CD1c-positive myeloid dendritic cell (primary cell): ENCODE data around the gene RAB20.

ENCODE experiments used
- DNase-seq: peaks from one replicate; pipeline ENCODE4 v3.0.0-alpha.2; 2016; ENCODE audit errors: extremely low spot score

The RAB20 gene

DNA sequence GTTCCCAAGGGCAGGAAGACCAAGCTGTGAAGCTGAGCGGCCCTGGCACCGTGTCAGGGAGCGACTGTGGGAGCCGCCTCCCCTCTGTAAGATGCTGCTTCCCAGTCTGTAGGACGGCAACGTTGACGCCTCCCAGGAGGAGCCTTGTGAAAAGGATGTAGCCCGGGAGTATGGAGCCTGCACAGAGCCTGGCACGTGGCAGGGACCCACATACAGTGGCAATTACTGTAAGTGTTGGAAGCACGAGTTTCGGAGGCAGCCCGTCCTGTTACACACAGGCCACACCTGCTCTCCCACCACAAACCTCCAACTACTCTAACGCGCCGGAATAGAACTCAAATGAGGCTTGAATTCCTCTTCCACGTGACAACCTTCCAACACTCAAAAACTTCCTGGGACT lies 6.6 kb downstream of the RAB20 start:
- DNase-seq = no peak

DNA sequence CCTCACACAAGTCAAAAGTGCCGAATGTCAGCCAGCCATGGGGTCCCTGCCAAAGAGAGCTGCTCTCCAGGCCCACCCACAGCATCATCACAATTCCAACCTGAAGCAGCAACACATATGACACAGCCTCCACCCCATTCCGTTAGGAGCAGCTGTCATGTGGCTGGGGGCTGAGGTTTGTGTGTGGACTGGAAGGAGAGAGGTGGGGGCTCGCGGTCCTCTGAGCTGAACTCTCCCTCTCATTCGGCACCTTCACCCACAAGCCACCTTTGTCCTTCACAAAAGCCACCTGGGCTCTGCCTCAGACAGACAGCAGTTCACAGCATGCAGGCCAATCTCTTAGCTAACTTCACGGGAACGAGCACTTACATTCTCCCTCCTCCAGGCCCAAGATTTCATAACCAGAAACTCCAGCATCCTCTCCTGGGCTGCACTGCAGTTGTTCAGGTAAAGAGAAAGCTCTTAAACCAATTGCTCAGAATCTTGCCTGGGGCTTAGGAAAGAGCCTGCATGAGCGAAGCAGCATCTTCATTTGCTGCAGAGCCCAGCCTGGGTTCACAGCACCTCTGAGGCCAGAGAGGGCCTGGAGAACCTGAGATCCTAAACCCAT lies 7.2 kb downstream of the RAB20 start:
- DNase-seq = no peak

DNA sequence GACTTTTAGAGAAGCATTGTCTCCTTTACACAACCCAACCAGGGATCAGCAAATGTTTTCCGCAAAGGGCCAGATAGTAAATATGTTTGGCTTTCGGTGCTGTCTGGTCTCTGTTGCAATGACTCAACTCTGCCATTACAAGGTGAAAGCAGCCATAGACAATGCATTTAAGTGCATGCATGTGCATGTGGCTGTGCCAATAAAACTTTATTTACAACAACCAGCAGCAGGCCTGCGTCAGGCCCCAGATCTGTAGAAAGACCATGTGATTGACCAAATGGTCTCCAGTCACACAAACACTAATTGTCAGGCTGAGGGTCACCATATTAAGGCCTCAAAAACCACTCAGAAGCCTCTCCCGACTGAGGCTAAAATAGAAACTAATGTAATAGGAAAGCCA lies 8.1 kb downstream of the RAB20 start:
- no peak for DNase-seq

DNA sequence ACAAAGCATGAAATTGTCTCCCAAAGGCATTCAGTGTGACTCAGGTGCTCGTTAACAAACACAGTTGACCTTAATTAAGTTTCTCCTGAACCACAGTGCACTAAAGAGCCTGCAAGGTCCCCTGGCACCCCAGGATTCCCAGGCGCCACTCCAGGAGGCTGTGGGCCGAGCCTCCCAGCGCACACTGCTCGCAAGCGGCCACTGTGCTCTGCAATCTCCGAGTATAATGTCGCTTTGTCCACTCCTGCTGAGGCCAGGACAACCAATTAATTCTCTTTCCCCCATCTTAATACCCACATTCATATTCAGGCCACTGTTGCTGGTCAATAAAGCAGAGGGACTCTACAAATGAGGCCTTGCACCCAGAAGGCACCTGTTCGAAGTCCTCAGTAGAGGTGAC lies 8.8 kb downstream of the RAB20 start:
- DNase-seq = no peak

DNA sequence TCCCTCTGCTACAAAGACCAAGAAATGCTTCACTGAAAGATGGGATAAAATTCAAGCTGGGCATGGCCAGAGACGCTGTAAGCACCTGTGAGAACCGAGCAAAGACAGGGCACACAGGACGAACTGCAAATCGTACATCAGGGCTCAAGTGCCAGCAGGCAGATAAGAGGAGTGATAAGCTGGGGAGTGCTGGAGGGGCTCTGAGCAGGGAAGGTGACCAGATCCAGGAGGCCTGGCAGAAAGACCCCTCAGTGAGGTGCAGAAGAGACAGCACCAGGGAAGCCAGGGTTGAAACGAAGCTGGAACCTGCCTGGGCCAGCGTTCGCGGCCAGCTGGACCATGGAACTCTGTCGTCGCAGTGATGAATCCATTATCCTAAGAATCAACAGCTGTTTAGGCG lies 10.2 kb downstream of the RAB20 start:
- DNase-seq = no peak

DNA sequence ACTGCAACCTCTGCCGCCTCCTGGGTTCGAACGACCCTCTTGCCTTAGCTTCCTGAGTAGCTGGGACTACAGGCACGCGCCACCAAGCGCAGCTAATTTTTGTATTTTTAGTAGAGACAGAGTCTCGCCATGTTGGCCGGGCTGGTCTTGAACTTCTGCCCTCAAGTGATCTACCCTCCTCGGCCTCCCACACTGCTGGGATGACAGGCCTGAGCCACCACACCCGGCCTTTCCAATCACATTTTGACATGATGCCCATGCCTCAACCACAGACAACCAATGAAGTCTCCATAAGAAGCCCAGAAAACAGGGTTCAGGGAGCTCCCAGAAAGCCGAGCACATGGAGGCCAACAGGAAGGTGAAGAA lies 11.7 kb downstream of the RAB20 start:
- no peak for DNase-seq

DNA sequence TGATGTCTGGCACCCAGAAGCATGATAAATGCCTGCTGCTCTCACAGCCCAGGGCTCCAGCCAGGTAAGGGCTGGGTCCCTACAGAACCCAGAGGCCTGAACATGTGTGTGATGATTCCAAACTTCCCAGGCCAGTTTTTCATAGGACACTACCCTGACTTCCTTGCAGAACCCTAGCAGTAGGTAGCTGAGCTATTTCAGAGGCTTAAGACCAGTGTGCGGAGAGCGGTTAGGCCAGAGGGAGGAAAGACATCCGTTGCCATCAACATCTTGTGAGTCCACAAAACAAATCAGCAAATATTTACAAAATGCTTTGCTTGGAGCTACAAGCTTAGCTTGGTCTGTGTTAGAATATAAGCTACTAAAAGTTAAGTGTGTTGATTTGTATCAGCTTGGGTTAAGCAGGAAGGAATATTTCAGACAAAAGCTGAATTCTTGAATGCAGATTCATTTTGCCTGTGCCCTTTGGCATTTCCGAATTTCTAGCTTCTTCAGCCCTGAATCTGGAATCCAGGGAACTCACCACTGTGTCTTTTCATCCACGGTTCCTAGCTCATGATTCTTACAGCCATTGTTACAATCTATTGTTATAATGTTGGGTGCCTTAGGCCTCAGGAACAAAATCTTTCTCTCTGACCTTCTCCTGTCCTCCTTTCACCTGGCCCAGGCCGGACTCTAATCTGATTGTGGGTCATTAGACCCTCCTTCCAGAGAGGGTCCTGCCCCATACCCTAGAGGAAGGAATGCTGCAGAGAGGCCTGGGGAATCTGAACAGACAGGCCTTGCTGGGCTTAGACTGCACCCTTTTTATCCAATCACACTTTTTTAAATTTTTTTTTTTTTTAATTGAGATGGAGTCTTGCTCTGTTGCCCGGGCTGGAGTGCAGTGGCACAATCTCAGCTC lies 12.4 kb downstream of the RAB20 start:
- no peak for DNase-seq

DNA sequence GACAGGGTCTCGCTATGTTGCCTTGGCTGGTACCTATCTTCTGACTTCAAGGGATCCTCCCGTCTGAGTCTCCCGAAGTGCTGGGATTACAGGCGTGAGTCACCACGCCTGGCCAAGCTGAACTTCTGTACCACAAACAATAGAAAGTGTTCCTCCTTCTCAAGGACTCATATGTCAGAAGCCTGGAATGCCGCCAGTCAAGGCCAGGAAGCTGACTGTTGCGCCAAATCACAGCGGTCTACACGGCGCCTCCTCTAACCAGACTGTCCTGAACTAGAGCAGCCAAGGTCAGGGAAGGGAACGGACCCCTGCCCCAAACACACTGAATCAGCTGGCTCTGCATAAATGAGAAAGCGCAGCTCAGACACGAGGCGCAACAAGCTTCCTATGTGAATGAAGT lies 14.6 kb downstream of the RAB20 start:
- peak; percentile 48 for DNase-seq

DNA sequence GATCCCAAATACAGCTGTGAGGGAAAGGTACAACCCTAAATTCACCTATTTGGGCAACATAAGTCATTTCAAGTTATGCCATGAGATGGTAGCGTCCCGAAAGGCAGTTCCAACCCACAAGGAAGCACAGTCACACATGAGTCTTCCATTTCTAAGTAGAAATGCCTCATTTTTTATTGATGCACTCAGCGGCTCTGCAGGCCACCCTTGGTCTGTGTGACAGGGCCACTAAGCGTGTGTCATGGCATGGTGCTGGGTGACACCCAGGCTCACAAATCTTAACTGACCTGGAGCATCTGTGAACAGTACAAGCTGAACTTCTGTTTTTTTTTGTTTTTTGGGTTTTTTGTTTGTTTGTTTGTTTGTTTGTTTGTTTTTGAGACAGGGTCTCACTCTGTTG lies 15.1 kb downstream of the RAB20 start:
- DNase-seq = no peak

DNA sequence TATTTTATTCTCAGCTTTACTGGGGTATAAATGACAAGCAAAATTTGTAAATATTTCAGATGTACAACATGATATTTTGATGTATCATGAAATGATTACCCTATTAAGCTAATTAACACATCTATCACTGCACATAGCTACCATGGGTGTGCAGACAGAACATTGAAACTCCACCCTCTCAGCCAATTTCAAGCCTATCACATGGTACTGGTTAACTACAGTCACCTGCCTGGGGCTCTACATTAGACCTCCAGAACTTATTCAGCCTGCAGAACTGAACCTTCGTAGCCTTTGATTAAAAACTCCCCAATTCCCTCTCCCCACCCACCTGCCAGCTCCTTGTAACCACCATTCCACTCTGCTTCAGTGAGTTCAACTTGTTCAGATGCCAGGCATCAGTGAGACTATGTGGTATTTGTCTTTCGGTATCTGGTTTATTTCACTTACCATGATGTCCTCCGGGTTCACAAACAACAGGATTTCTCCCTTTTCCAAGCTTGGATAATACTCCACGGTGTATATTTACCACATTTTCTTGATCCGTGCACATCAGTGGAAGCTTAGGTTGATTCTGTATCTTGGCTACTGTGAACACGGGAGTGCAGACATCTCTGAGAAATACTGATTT lies 19.2 kb downstream of the RAB20 start:
- no peak for DNase-seq

DNA sequence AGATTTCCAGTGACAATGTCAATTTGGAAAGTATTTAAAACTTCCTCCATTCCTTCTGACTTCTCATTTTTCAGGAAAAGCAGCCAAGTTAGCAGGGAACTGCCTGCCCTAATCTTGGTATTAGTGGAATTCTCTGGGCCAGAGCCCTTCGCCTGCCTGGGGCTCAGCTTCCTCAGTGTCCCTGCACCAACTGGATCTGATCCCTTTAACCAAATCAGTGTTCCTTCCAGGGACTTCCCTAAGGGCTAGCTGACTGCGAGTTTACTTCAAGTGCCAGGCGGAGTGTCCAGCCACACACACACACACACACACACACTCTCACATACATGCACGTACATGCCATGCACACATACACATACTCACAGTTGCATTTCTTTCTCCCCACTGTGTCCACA lies 20.0 kb downstream of the RAB20 start:
- no peak for DNase-seq

DNA sequence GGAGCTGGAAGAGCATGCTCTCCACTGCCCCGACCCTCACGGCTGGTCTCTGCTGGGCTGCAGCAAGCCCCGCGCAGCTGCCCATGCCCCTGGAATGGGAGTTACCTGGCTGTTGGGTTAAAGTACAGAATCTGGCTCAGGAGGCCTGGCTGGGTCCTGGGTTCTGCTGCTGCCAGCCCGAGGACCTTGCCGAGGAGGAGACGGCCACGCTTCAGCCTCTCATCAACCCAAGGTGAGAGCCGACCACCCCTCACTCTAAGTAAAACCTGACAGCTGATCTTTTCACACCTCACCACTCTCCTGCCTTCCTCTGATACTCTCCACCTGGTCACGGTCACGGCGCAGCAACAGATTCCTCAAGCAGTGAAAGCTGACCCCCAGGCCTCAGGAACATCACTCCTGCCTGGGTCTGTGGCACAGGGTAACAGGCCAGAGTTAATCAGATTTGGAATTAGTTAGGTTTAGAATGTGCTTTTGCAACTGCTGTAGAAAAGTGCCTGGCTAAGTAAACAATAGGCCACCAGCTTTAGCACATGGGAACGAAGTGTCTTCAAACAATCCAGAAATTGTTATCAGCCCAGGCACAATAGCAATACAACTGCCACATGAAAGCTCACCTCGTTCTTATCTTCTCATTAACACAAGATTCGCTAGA lies 20.5 kb downstream of the RAB20 start:
- no peak for DNase-seq

DNA sequence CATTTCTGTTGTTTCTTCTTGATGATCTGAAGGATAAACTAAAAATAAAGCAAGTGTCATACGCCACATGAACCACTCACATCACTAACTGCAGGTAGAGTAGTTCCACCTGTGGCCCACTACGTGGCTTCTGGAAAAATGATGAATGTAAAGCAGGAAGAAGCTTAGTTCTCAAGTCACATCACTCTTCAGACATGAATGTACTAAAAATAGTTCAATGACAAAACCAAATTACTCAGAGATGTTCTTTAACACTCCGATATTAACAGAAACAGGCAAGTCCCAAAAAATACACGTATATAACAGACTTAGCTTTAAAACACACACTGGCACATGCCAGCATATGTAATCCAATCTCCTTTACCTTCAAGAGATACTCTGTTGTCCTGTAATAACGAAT lies 21.6 kb downstream of the RAB20 start:
- DNase-seq = no peak

DNA sequence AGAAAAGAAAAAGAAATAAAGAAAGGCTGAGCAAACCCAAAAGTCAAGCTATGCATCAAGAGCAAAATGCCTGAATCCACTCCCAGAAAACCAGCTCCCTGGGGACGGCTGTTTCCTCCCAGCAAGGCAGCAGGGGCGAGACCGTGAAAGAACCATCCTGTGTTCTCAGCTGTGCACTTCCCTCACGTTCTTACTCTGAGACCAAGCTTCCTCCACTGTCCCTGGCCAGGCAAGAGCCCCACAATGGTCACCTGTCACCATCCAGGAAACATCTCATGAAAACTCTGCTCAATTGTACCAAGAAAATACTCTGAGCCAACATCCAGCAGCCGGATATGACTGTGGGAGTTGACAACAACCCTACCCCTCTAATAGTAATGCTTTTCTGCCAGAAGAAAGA lies 22.9 kb downstream of the RAB20 start:
- peak; percentile 43 for DNase-seq

DNA sequence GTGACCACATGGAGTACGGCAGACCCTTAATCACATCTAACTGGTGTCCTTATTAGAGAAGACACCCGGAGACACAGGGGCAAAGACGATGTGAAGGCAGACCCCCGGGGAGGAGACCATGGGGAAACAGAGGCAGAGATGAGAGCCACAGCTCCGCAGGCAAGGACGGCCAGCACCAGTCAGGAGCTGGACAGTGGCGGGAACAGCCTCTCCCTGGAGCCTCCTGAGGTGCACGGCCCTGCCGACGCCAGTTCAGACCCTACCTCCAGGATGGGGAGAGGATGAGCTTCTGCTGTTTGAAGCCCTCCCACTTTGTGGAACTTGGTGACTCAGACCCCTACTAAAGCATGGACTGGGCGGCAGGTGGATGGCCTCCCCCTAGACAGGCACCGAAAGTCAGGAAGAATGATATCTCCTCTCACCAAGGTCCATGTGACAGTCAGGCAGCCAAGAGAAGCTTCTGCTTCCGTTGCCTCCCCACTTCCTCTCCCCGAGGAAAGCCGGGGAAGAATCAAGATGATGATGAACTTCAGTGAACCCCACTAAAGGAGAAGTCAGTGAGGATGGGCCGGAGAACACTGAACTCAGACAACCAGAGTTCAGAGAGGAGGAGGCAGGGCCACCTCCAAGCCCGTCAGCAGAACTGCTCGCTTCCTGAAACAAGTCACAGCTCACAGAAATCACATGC lies 25.4 kb downstream of the RAB20 start:
- peak; percentile 96 for DNase-seq

DNA sequence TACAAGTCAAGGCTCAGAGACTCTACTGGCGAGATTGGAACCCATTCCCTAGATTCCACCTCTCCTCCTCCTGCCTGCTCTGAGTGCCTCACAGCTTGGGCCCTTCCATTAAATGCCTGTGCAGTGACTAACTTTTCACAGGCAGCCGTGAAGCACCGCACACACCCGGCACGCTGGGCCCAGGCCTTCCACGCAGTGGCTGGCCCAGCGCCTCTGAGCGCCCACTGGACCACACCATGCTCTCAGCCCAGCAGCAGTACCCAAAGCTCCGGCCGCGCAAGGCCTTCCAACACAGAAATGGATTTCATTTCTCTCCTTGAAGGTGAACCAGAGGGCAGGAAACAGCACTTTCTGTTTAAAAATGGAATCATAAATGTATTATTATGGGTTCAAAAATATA lies 26.0 kb downstream of the RAB20 start:
- DNase-seq = no peak

DNA sequence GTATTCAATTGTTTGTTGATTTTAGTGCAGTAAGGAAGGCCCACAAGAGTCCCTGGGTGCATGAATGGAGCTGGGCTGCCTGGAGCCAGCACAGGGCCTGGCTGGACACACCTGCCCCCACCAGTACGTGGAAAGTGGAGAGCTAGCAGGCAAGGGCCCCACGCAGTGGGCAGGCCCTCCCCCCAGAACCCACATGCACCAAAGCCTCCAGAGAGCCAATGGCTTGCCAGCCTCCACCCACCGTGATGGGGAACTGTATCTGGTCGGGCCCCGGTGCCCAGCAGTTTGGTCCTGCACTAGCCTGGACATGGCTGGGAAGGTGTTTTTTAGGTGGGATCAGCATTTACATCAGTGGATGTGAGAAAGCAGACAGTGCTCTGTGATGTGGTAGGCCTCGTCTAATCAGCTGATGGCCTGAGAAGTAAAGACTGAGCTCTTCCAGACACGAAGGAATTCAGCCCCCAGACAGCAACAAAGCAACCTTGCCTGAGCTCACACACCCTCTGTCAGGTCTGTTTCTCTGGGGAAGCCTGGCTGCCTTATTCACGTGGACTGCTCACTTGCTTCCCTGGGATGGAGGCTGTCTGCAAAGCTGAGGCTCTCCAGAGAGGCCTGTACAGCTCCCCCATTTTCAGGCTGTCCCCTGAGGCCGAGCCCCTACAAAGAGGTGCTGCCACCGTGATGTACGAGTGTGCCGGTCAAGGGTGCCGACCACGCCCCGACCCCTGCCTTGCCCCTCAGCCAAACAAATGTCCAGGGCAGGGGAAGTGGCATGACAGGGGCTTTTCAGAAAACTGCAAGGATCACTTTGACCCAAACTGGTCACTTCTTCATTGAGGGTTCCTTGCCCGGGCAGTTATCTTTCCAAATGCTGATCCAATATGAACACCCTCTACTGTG lies 27.5 kb downstream of the RAB20 start:
- no peak for DNase-seq

DNA sequence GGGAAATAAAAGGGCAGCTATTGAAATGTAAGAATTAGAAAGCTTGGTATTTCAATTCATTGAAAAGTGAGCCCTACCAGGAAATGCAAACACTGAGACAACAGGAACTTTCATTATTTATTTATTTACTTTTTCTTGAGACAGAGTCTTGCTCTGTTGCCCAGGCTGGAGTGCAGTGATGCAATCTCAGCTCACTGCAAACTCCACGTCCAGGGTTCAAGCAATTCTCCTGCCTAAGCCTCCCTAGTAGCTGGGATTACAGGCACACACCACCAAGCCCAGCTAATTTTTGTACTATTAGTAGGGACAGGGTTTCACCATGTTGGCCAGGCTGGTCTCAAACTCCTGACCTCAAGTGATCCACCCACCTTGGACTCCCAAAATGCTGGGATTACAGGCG lies 29.3 kb downstream of the RAB20 start:
- DNase-seq = peak; percentile 26

DNA sequence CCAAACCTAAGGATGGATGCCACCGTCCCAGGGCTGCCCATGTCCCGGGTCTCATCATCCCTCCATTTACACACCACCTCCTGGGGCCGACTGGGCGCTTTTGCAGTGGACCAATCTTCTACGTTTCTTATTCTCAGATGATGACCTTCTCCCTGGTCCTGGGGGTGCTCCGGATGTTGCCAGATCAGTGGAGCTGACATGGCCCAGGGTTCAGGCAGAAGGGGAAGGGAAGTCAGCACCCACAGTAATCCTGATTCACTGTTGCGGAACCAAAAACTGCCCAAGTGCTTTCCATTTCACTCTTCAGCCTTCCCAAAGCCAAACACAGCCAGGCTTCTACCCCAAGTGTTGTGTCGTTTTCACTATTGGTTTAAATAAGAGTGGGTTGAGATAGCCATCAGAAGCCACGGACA lies 29.8 kb downstream of the RAB20 start:
- peak; percentile 79 for DNase-seq

DNA sequence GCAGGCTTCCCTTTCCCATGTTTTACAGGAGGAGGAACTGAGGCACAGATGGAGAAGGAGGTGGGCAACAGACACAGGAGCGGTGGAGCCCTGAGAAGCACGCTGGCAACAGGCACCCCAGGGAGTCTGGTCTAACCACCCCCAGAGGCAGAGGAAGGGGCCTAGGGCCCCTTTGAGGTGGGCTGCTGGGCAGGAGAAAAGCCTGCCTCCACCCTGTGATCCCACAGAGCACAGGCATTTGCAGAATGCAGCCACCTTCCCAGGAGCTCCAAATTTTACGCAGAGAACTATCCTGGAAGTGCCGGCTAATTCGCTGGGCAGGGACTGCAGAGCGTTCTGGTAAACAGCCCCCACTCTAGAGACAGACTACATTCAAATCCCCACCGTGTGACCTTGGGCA lies 30.4 kb downstream of the RAB20 start:
- no peak for DNase-seq
